Measurements from ENCODE around the gene CAMK1D.
"Not testable (repeated sequence)": the region's sequence is repeated elsewhere in the genome, so short reads cannot be mapped to it uniquely, and the experiment has no call there.

The CAMK1D gene

GRCh38 chr10:12854988-12855387 is 505.6 kb downstream of the CAMK1D start:
- Histone ChIP-seq H3K27ac (ENCODE audit: low read length) (no peak overlapping the region), H3K27me3 (ENCODE audit: insufficient read depth, low read length, poor library complexity) (no peaks in the 10 kb centered on the region), H3K79me2 (ENCODE audit: insufficient read depth, low read length) (no peaks in the 10 kb centered on the region), H3K4me2 (ENCODE audit: insufficient read depth, low read length) (no peak overlapping the region), H3K4me3 (ENCODE audit: low read depth in 1 of 2, low read length in 2 of 2) (no peak overlapping the region), H3K9me3 (ENCODE audit: insufficient read depth, low read length, severe bottlenecking) (no peaks in the 10 kb centered on the region), H3K9ac (ENCODE audit: low read depth, low read length) (no peak overlapping the region), H3K4me1 (ENCODE audit: insufficient read depth, low read length) (no peaks in the 10 kb centered on the region), H2AFZ (ENCODE audit: low read depth, low read length) (no peak overlapping the region), H4K20me1 (ENCODE audit: insufficient read depth, low read length) (no peaks in the 10 kb centered on the region), H3K36me3 (ENCODE audit: insufficient read depth, low read length) (no peaks in the 10 kb centered on the region)
- TF ChIP-seq EZH2 (IDR thresholded peaks at IDR 0.05; ENCODE audit: borderline replicate concordance, low read depth, low read length, severe bottlenecking) (no peak), CTCF (IDR thresholded peaks at IDR 0.05; ENCODE audit: borderline replicate concordance, extremely low read depth, low read length, poor library complexity, severe bottlenecking) (no peak)
- ATAC-seq (ENCODE audit: insufficient read depth, low read depth) (no peak), DNase-seq (no peak)

- DNase-seq (no peak), ATAC-seq (ENCODE audit: insufficient read depth, low read depth) (no peak)
- Histone ChIP-seq H3K9ac (ENCODE audit: low read depth, low read length) (no peak overlapping the region), H4K20me1 (ENCODE audit: insufficient read depth, low read length) (no peaks in the 10 kb centered on the region), H3K79me2 (ENCODE audit: insufficient read depth, low read length) (no peaks in the 10 kb centered on the region), H3K4me3 (ENCODE audit: low read depth in 1 of 2, low read length in 2 of 2) (no peak overlapping the region), H3K4me2 (ENCODE audit: insufficient read depth, low read length) (no peak overlapping the region), H3K36me3 (ENCODE audit: insufficient read depth, low read length) (no peaks in the 10 kb centered on the region), H3K9me3 (ENCODE audit: insufficient read depth, low read length, severe bottlenecking) (no peaks in the 10 kb centered on the region), H2AFZ (ENCODE audit: low read depth, low read length) (no peak overlapping the region), H3K4me1 (ENCODE audit: insufficient read depth, low read length) (no peaks in the 10 kb centered on the region), H3K27me3 (ENCODE audit: insufficient read depth, low read length, poor library complexity) (no peaks in the 10 kb centered on the region), H3K27ac (ENCODE audit: low read length) (no peak overlapping the region)
- TF ChIP-seq CTCF (IDR thresholded peaks at IDR 0.05; ENCODE audit: borderline replicate concordance, extremely low read depth, low read length, poor library complexity, severe bottlenecking) = no peak
- TF ChIP-seq EZH2 (IDR thresholded peaks at IDR 0.05; ENCODE audit: borderline replicate concordance, low read depth, low read length, severe bottlenecking) = no peak
Measured at GRCh38 chr10:12862459-12862858, 513.1 kb downstream of the CAMK1D start.

GRCh38 chr10:12865515-12865914 is 516.2 kb downstream of the CAMK1D start:
- H3K27ac ChIP-seq (ENCODE audit: low read length); H2AFZ ChIP-seq (ENCODE audit: low read depth, low read length); H4K20me1 ChIP-seq (ENCODE audit: insufficient read depth, low read length); ATAC-seq (ENCODE audit: insufficient read depth, low read depth); DNase-seq; H3K4me1 ChIP-seq (ENCODE audit: insufficient read depth, low read length); H3K4me2 ChIP-seq (ENCODE audit: insufficient read depth, low read length); H3K9ac ChIP-seq (ENCODE audit: low read depth, low read length); H3K9me3 ChIP-seq (ENCODE audit: insufficient read depth, low read length, severe bottlenecking); H3K4me3 ChIP-seq (ENCODE audit: low read depth in 1 of 2, low read length in 2 of 2); H3K27me3 ChIP-seq (ENCODE audit: insufficient read depth, low read length, poor library complexity); H3K36me3 ChIP-seq (ENCODE audit: insufficient read depth, low read length); H3K79me2 ChIP-seq (ENCODE audit: insufficient read depth, low read length): not testable (repeated sequence)

- Histone ChIP-seq H4K20me1 (ENCODE audit: insufficient read depth, low read length) (no peaks in the 10 kb centered on the region), H3K36me3 (ENCODE audit: insufficient read depth, low read length) (no peaks in the 10 kb centered on the region), H3K9ac (ENCODE audit: low read depth, low read length) (no peak overlapping the region), H3K4me3 (ENCODE audit: low read depth in 1 of 2, low read length in 2 of 2) (no peak overlapping the region), H3K79me2 (ENCODE audit: insufficient read depth, low read length) (no peaks in the 10 kb centered on the region), H2AFZ (ENCODE audit: low read depth, low read length) (no peak overlapping the region), H3K4me2 (ENCODE audit: insufficient read depth, low read length) (no peak overlapping the region), H3K27me3 (ENCODE audit: insufficient read depth, low read length, poor library complexity) (no peaks in the 10 kb centered on the region), H3K9me3 (ENCODE audit: insufficient read depth, low read length, severe bottlenecking) (no peaks in the 10 kb centered on the region), H3K4me1 (ENCODE audit: insufficient read depth, low read length) (no peaks in the 10 kb centered on the region), H3K27ac (ENCODE audit: low read length) (no peak overlapping the region)
- DNase-seq (no peak), ATAC-seq (ENCODE audit: insufficient read depth, low read depth) (no peak)
- TF ChIP-seq EZH2 (IDR thresholded peaks at IDR 0.05; ENCODE audit: borderline replicate concordance, low read depth, low read length, severe bottlenecking) (no peak), CTCF (IDR thresholded peaks at IDR 0.05; ENCODE audit: borderline replicate concordance, extremely low read depth, low read length, poor library complexity, severe bottlenecking) (no peak)
Measured at GRCh38 chr10:12868229-12868628, 518.9 kb downstream of the CAMK1D start.

Data from DND-41 (cell line).